ENCODE results near the gene CDH12.

CDH12 gene

GRCh38 chr5:22757776-22758175 lies 95.4 kb downstream of the CDH12 start:
- no peak for DNase-seq

- no peak for DNase-seq
These were observed 99.0 kb downstream of the CDH12 start for GRCh38 chr5:22754155-22754554.

GRCh38 chr5:22751536-22751935 lies 101.6 kb downstream of the CDH12 start:
- no peak for DNase-seq

GRCh38 chr5:22736443-22737003 lies 116.6 kb downstream of the CDH12 start:
- DNase-seq: no peak

- DNase-seq: no peak
These were observed 118.2 kb downstream of the CDH12 start for GRCh38 chr5:22734907-22735306.

GRCh38 chr5:22728610-22729009 lies 124.5 kb downstream of the CDH12 start:
- DNase-seq: no peak

GRCh38 chr5:22722491-22722890 lies 130.7 kb downstream of the CDH12 start:
- no peak for DNase-seq

- DNase-seq: no peak
These were observed 131.1 kb downstream of the CDH12 start for GRCh38 chr5:22722056-22722455.

- DNase-seq: no peak
These were observed 133.3 kb downstream of the CDH12 start for GRCh38 chr5:22719842-22720241.

GRCh38 chr5:22710660-22711059 lies 142.5 kb downstream of the CDH12 start:
- no peak for DNase-seq

- DNase-seq: no peak
These were observed 143.4 kb downstream of the CDH12 start for GRCh38 chr5:22709743-22710142.

- DNase-seq: no peak
These were observed 144.3 kb downstream of the CDH12 start for GRCh38 chr5:22708770-22709328.

GRCh38 chr5:22706901-22707300 lies 146.2 kb downstream of the CDH12 start:
- DNase-seq: no peak

- DNase-seq: no peak
These were observed 153.8 kb downstream of the CDH12 start for GRCh38 chr5:22699319-22699718.

- DNase-seq: no peak
These were observed 160.0 kb downstream of the CDH12 start for GRCh38 chr5:22693121-22693520.

- DNase-seq: no peak
These were observed 170.1 kb downstream of the CDH12 start for GRCh38 chr5:22683050-22683449.

- DNase-seq: no peak
These were observed 174.3 kb downstream of the CDH12 start for GRCh38 chr5:22678886-22679285.

GRCh38 chr5:22673131-22673530 lies 180.0 kb downstream of the CDH12 start:
- no peak for DNase-seq

GRCh38 chr5:22669345-22669744 lies 183.8 kb downstream of the CDH12 start:
- no peak for DNase-seq

- no peak for DNase-seq
These were observed 187.3 kb downstream of the CDH12 start for GRCh38 chr5:22665801-22666200.

- no peak for DNase-seq
These were observed 190.0 kb downstream of the CDH12 start for GRCh38 chr5:22663134-22663533.

- no peak for DNase-seq
These were observed 190.8 kb downstream of the CDH12 start for GRCh38 chr5:22662391-22662790.

GRCh38 chr5:22651355-22651754 lies 201.8 kb downstream of the CDH12 start:
- DNase-seq: no peak

GRCh38 chr5:22650511-22650910 lies 202.6 kb downstream of the CDH12 start:
- no peak for DNase-seq

GRCh38 chr5:22649074-22649473 lies 204.1 kb downstream of the CDH12 start:
- no peak for DNase-seq

All from activated CD4-positive, alpha-beta T cell treated with anti-CD3 and anti-CD28 coated beads, Interleukin-2, amount 50 U/mL, for 16 hours (primary cell).